ENCODE measurements around the gene ABCC1.
A peak's percentile ranks its signal among the peaks of the same experiment; 100 is the strongest.

Gene ABCC1

GRCh38 chr16:16090238-16090637, 140.8 kb downstream of the ABCC1 start:
- TF ChIP-seq CTCF (IDR thresholded peaks at IDR 0.05; ENCODE audit: control insufficient read depth, insufficient read depth, low read depth, low read length, missing control alignments): no peak
- DNase-seq (ENCODE audit: low read depth): no peak
- H3K4me3 ChIP-seq (ENCODE audit: control insufficient read depth, low read depth, low read length): no peak overlapping the region

GRCh38 chr16:16092925-16093627, 143.7 kb downstream of the ABCC1 start:
- TF ChIP-seq CTCF (IDR thresholded peaks at IDR 0.05; ENCODE audit: control insufficient read depth, insufficient read depth, low read depth, low read length, missing control alignments): no peak
- DNase-seq (ENCODE audit: low read depth): no peak
- H3K4me3 ChIP-seq (ENCODE audit: control insufficient read depth, low read depth, low read length): no peak overlapping the region

- no peak for TF ChIP-seq CTCF (IDR thresholded peaks at IDR 0.05; ENCODE audit: control insufficient read depth, insufficient read depth, low read depth, low read length, missing control alignments)
- H3K4me3 ChIP-seq (ENCODE audit: control insufficient read depth, low read depth, low read length): no peak overlapping the region
- no peak for DNase-seq (ENCODE audit: low read depth)
These were observed 144.4 kb downstream of the ABCC1 start for GRCh38 chr16:16093628-16094332.

GRCh38 chr16:16095646-16096045, 146.2 kb downstream of the ABCC1 start:
- no peak for DNase-seq (ENCODE audit: low read depth)
- H3K4me3 ChIP-seq (ENCODE audit: control insufficient read depth, low read depth, low read length): no peak overlapping the region
- TF ChIP-seq CTCF (IDR thresholded peaks at IDR 0.05; ENCODE audit: control insufficient read depth, insufficient read depth, low read depth, low read length, missing control alignments): no peak

GRCh38 chr16:16096121-16096857, 146.9 kb downstream of the ABCC1 start:
- TF ChIP-seq CTCF (IDR thresholded peaks at IDR 0.05; ENCODE audit: control insufficient read depth, insufficient read depth, low read depth, low read length, missing control alignments): peak; percentile 51
- DNase-seq (ENCODE audit: low read depth): peak; percentile 25
- no peak overlapping the region for H3K4me3 ChIP-seq (ENCODE audit: control insufficient read depth, low read depth, low read length)

GRCh38 chr16:16096858-16097213, 147.4 kb downstream of the ABCC1 start:
- no peak for TF ChIP-seq CTCF (IDR thresholded peaks at IDR 0.05; ENCODE audit: control insufficient read depth, insufficient read depth, low read depth, low read length, missing control alignments)
- no peak for DNase-seq (ENCODE audit: low read depth)
- H3K4me3 ChIP-seq (ENCODE audit: control insufficient read depth, low read depth, low read length): no peak overlapping the region
